Measurements from ENCODE around the gene PRKAG2.

The PRKAG2 gene

GRCh38 chr7:151720280-151720679 is 156.6 kb downstream of the PRKAG2 start:
- H4K12ac ChIP-seq (ENCODE audit: low read depth, low read length), result no peak overlapping the region
- no peak overlapping the region for H3K23ac ChIP-seq (ENCODE audit: low read length)
- H2BK5ac ChIP-seq (ENCODE audit: low read depth, low read length, poor library complexity), result no peak overlapping the region
- no peak overlapping the region for H3K9ac ChIP-seq (ENCODE audit: low read length)
- H3K27me3 ChIP-seq (ENCODE audit: insufficient read depth, low read length), result no peaks in the 10 kb centered on the region
- H2BK120ac ChIP-seq (ENCODE audit: insufficient read depth, low read length, poor library complexity), result no peak overlapping the region
- H3K79me2 ChIP-seq (ENCODE audit: control insufficient read depth, insufficient read depth, low read length, poor library complexity), result peaks cover 2% of the 10 kb centered on the region
- H3K4me1 ChIP-seq (ENCODE audit: control insufficient read depth in 1 of 2, insufficient read depth in 2 of 2, low read length in 2 of 2), result peaks cover 5 to 6% of the 10 kb centered on the region in 2 experiments
- H3K14ac ChIP-seq (ENCODE audit: low read length), result no peak overlapping the region
- no peak overlapping the region for H2AFZ ChIP-seq (ENCODE audit: insufficient read depth, low read length, poor library complexity)
- H3K4me2 ChIP-seq (ENCODE audit: low read length), result no peak overlapping the region
- no peaks in the 10 kb centered on the region for H3K36me3 ChIP-seq (ENCODE audit: control insufficient read depth in 1 of 2, insufficient read depth in 2 of 2, low read length in 2 of 2)
- H3K9me3 ChIP-seq (ENCODE audit: insufficient read depth, low read depth, low read length), result peaks cover 2% of the 10 kb centered on the region
- no peak overlapping the region for H3K4me3 ChIP-seq (ENCODE audit: low read depth, low read length)
- H2BK12ac ChIP-seq (ENCODE audit: low read length), result no peak overlapping the region
- no peaks in the 10 kb centered on the region for H3K79me1 ChIP-seq (ENCODE audit: low read length)
- no peak for DNase-seq
- no CpG with 5 or more reads among the region's 5 CpGs for WGBS (ENCODE audit: extremely low coverage, insufficient coverage, insufficient read length)
- no peak overlapping the region for H4K8ac ChIP-seq (ENCODE audit: low read depth, low read length)
- no peak overlapping the region for H4K91ac ChIP-seq (ENCODE audit: low read depth, low read length)
- H2AK5ac ChIP-seq (ENCODE audit: low read length), result no peak overlapping the region
- H3K18ac ChIP-seq (ENCODE audit: low read length), result no peak overlapping the region
- no peak overlapping the region for H3K27ac ChIP-seq (ENCODE audit: low read depth, low read length)
- H3K4ac ChIP-seq (ENCODE audit: low read depth, low read length), result no peak overlapping the region

GRCh38 chr7:151719897-151720242 is 157.0 kb downstream of the PRKAG2 start:
- Histone ChIP-seq H3K4me1 (ENCODE audit: control insufficient read depth in 1 of 2, insufficient read depth in 2 of 2, low read length in 2 of 2) (peaks cover 5 to 6% of the 10 kb centered on the region in 2 experiments), H3K27ac (ENCODE audit: low read depth, low read length) (no peak overlapping the region), H4K91ac (ENCODE audit: low read depth, low read length) (no peak overlapping the region), H3K14ac (ENCODE audit: low read length) (no peak overlapping the region), H4K8ac (ENCODE audit: low read depth, low read length) (no peak overlapping the region), H3K9ac (ENCODE audit: low read length) (no peak overlapping the region), H3K79me1 (ENCODE audit: low read length) (no peaks in the 10 kb centered on the region), H2AFZ (ENCODE audit: insufficient read depth, low read length, poor library complexity) (no peak overlapping the region), H2BK5ac (ENCODE audit: low read depth, low read length, poor library complexity) (no peak overlapping the region), H2BK12ac (ENCODE audit: low read length) (no peak overlapping the region), H2AK5ac (ENCODE audit: low read length) (no peak overlapping the region), H3K79me2 (ENCODE audit: control insufficient read depth, insufficient read depth, low read length, poor library complexity) (peaks cover 2% of the 10 kb centered on the region), H3K4ac (ENCODE audit: low read depth, low read length) (no peak overlapping the region), H3K27me3 (ENCODE audit: insufficient read depth, low read length) (no peaks in the 10 kb centered on the region), H3K23ac (ENCODE audit: low read length) (no peak overlapping the region), H3K9me3 (ENCODE audit: insufficient read depth, low read depth, low read length) (peaks cover 2% of the 10 kb centered on the region), H4K12ac (ENCODE audit: low read depth, low read length) (no peak overlapping the region), H3K36me3 (ENCODE audit: control insufficient read depth in 1 of 2, insufficient read depth in 2 of 2, low read length in 2 of 2) (no peaks in the 10 kb centered on the region), H2BK120ac (ENCODE audit: insufficient read depth, low read length, poor library complexity) (no peak overlapping the region), H3K18ac (ENCODE audit: low read length) (no peak overlapping the region), H3K4me2 (ENCODE audit: low read length) (no peak overlapping the region), H3K4me3 (ENCODE audit: low read depth, low read length) (no peak overlapping the region)
- DNase-seq, result no peak
- no CpG with 5 or more reads among the region's 2 CpGs for WGBS (ENCODE audit: extremely low coverage, insufficient coverage, insufficient read length)

- Histone ChIP-seq H2AFZ (ENCODE audit: insufficient read depth, low read length, poor library complexity) (no peak overlapping the region), H3K23ac (ENCODE audit: low read length) (no peak overlapping the region), H3K79me1 (ENCODE audit: low read length) (no peaks in the 10 kb centered on the region), H2AK5ac (ENCODE audit: low read length) (peak overlapping the region; percentile 13), H4K12ac (ENCODE audit: low read depth, low read length) (no peak overlapping the region), H3K27ac (ENCODE audit: low read depth, low read length) (no peak overlapping the region), H4K8ac (ENCODE audit: low read depth, low read length) (no peak overlapping the region), H3K79me2 (ENCODE audit: control insufficient read depth, insufficient read depth, low read length, poor library complexity) (peaks cover 2% of the 10 kb centered on the region), H3K4ac (ENCODE audit: low read depth, low read length) (no peak overlapping the region), H3K14ac (ENCODE audit: low read length) (no peak overlapping the region), H3K27me3 (ENCODE audit: insufficient read depth, low read length) (no peaks in the 10 kb centered on the region), H3K18ac (ENCODE audit: low read length) (no peak overlapping the region), H2BK120ac (ENCODE audit: insufficient read depth, low read length, poor library complexity) (no peak overlapping the region), H2BK12ac (ENCODE audit: low read length) (no peak overlapping the region), H3K4me2 (ENCODE audit: low read length) (no peak overlapping the region), H2BK5ac (ENCODE audit: low read depth, low read length, poor library complexity) (no peak overlapping the region), H3K9ac (ENCODE audit: low read length) (no peak overlapping the region), H4K91ac (ENCODE audit: low read depth, low read length) (no peak overlapping the region), H3K36me3 (ENCODE audit: control insufficient read depth in 1 of 2, insufficient read depth in 2 of 2, low read length in 2 of 2) (no peaks in the 10 kb centered on the region), H3K9me3 (ENCODE audit: insufficient read depth, low read depth, low read length) (peaks cover 2% of the 10 kb centered on the region), H3K4me1 (ENCODE audit: control insufficient read depth in 1 of 2, insufficient read depth in 2 of 2, low read length in 2 of 2) (peaks cover 5 to 6% of the 10 kb centered on the region in 2 experiments), H3K4me3 (ENCODE audit: low read depth, low read length) (no peak overlapping the region)
- DNase-seq, result no peak
- no CpG with 5 or more reads among the region's 24 CpGs for WGBS (ENCODE audit: extremely low coverage, insufficient coverage, insufficient read length)
These were observed 157.7 kb downstream of the PRKAG2 start for GRCh38 chr7:151719031-151719896.

- no peak overlapping the region for H2AK5ac ChIP-seq (ENCODE audit: low read length)
- no peak overlapping the region for H4K91ac ChIP-seq (ENCODE audit: low read depth, low read length)
- H3K4me2 ChIP-seq (ENCODE audit: low read length), result no peak overlapping the region
- DNase-seq, result no peak
- H3K23ac ChIP-seq (ENCODE audit: low read length), result no peak overlapping the region
- H3K9me3 ChIP-seq (ENCODE audit: insufficient read depth, low read depth, low read length), result peaks cover 2% of the 10 kb centered on the region
- no peak overlapping the region for H4K12ac ChIP-seq (ENCODE audit: low read depth, low read length)
- no peak overlapping the region for H4K8ac ChIP-seq (ENCODE audit: low read depth, low read length)
- no peak overlapping the region for H3K4me3 ChIP-seq (ENCODE audit: low read depth, low read length)
- H3K36me3 ChIP-seq (ENCODE audit: control insufficient read depth in 1 of 2, insufficient read depth in 2 of 2, low read length in 2 of 2), result no peaks in the 10 kb centered on the region
- no peaks in the 10 kb centered on the region for H3K79me1 ChIP-seq (ENCODE audit: low read length)
- H2AFZ ChIP-seq (ENCODE audit: insufficient read depth, low read length, poor library complexity), result no peak overlapping the region
- H3K27ac ChIP-seq (ENCODE audit: low read depth, low read length), result no peak overlapping the region
- no peak overlapping the region for H3K9ac ChIP-seq (ENCODE audit: low read length)
- no peak overlapping the region for H2BK12ac ChIP-seq (ENCODE audit: low read length)
- H3K4ac ChIP-seq (ENCODE audit: low read depth, low read length), result no peak overlapping the region
- H3K18ac ChIP-seq (ENCODE audit: low read length), result no peak overlapping the region
- H3K79me2 ChIP-seq (ENCODE audit: control insufficient read depth, insufficient read depth, low read length, poor library complexity), result peaks cover 2% of the 10 kb centered on the region
- no peak overlapping the region for H2BK120ac ChIP-seq (ENCODE audit: insufficient read depth, low read length, poor library complexity)
- H3K4me1 ChIP-seq (ENCODE audit: control insufficient read depth in 1 of 2, insufficient read depth in 2 of 2, low read length in 2 of 2), result peaks cover 5 to 6% of the 10 kb centered on the region in 2 experiments
- no CpG with 5 or more reads among the region's 6 CpGs for WGBS (ENCODE audit: extremely low coverage, insufficient coverage, insufficient read length)
- H2BK5ac ChIP-seq (ENCODE audit: low read depth, low read length, poor library complexity), result no peak overlapping the region
- no peak overlapping the region for H3K14ac ChIP-seq (ENCODE audit: low read length)
- H3K27me3 ChIP-seq (ENCODE audit: insufficient read depth, low read length), result no peaks in the 10 kb centered on the region
These were observed 159.0 kb downstream of the PRKAG2 start for GRCh38 chr7:151717918-151718317.

All from trophoblast cell (in vitro differentiated cells and primary cell).